ENCODE data around the gene ZNF2. TPM values are rescaled to one million over a fixed set of nuclear protein-coding genes. Genes with fewer than 3 reads are reported as not detected.

The ZNF2 gene
- total and polyA plus RNA-seq, 2 of the 13 experiments (the other 11 are each of a cell fraction or from before 2014, with no cell fraction given) = 4.3 to 6.1 TPM

GRCh38 chr2:95165371-95166064 lies at the start of gene ZNF2 (continued):
- TF ChIP-seq PAXIP1 (CRISPR knock-in tag; conservative IDR thresholded peaks at IDR 0.05) (peak; percentile 47), ZZZ3 (CRISPR knock-in tag; IDR thresholded peaks at IDR 0.05; ENCODE audit: borderline replicate concordance) (peak; percentile 82), HDAC2 (CRISPR knock-in tag; IDR thresholded peaks at IDR 0.05) (peak; percentile 93), PREB (CRISPR knock-in tag; IDR thresholded peaks at IDR 0.05) (no peak), SAP130 (CRISPR knock-in tag; IDR thresholded peaks at IDR 0.05; ENCODE audit: low read depth) (peak; percentile 96), ZSCAN20 (CRISPR knock-in tag; IDR thresholded peaks at IDR 0.05; ENCODE audit: borderline replicate concordance) (no peak; the same call in 1 of the 2 replicates), MXD3 (CRISPR knock-in tag; IDR thresholded peaks at IDR 0.05) (peak; percentile 89), ATM (IDR thresholded peaks at IDR 0.05; ENCODE audit: borderline replicate concordance) (no peak), ZNF558 (CRISPR knock-in tag; IDR thresholded peaks at IDR 0.05; ENCODE audit: borderline replicate concordance) (peak; percentile 89; the same call in 1 of the 2 replicates), ZNF629 (CRISPR knock-in tag; conservative IDR thresholded peaks at IDR 0.05) (no peak), E2F5 (CRISPR knock-in tag; conservative IDR thresholded peaks at IDR 0.05) (no peak; the same call in 1 of the 2 replicates), HNF1A (IDR thresholded peaks at IDR 0.05; ENCODE audit: low read depth) (no peak), HNF1A (CRISPR knock-in tag; IDR thresholded peaks at IDR 0.05; ENCODE audit: borderline replicate concordance) (peak; percentile 76; the same call in 1 of the 2 replicates), ZNF777 (CRISPR knock-in tag; IDR thresholded peaks at IDR 0.05) (peak; percentile 62), ZBTB49 (CRISPR knock-in tag; IDR thresholded peaks at IDR 0.05; ENCODE audit: borderline replicate concordance) (no peak; the same call in 1 of the 2 replicates), ZNF749 (CRISPR knock-in tag; IDR thresholded peaks at IDR 0.05; ENCODE audit: borderline replicate concordance) (peak; percentile 52; the same call in 1 of the 2 replicates)

Data from HepG2 (cell line).